Ishikawa (cell line): ENCODE measurements around the gene ZNF853.

Source experiments
- CEBPB ChIP-seq: IDR thresholded peaks from 2 replicates; pipeline ENCODE4 v1.6.1; 2012
- CREB1 ChIP-seq: IDR thresholded peaks from 2 replicates; pipeline ENCODE4 v1.6.1; 2012; ENCODE audit warnings: low read depth
- EGR1 ChIP-seq: IDR thresholded peaks from 2 replicates; pipeline ENCODE4 v1.6.1; 2012
- EP300 ChIP-seq: IDR thresholded peaks from 2 replicates; pipeline ENCODE4 v1.6.1; 2012; ENCODE audit warnings: borderline replicate concordance
- FOXM1 ChIP-seq: IDR thresholded peaks from 2 replicates; pipeline ENCODE4 v1.6.1; 2012; ENCODE audit warnings: low read depth, borderline replicate concordance
- NFIC ChIP-seq: IDR thresholded peaks from 2 replicates; pipeline ENCODE4 v1.6.1; 2012
- RAD21 ChIP-seq: IDR thresholded peaks from 2 replicates; pipeline ENCODE4 v1.6.1; 2012; ENCODE audit warnings: low read depth
- TAF1 ChIP-seq: IDR thresholded peaks from 2 replicates; pipeline ENCODE4 v1.6.1; 2012; ENCODE audit warnings: low read depth, mild to moderate bottlenecking
- TCF12 ChIP-seq: IDR thresholded peaks from 2 replicates; pipeline ENCODE4 v1.6.1; 2012; ENCODE audit warnings: low read depth
- TEAD4 ChIP-seq: IDR thresholded peaks from 2 replicates; pipeline ENCODE4 v1.6.1; 2012
- YY1 ChIP-seq: IDR thresholded peaks from 2 replicates; pipeline ENCODE4 v1.6.1; 2012; ENCODE audit warnings: low read depth
- ZBTB7A ChIP-seq: IDR thresholded peaks from 2 replicates; pipeline ENCODE4 v1.6.1; 2012; ENCODE audit warnings: low read depth
- TF ChIP-seq, protein P1 (sequence below): IDR thresholded peaks from 2 replicates; pipeline ENCODE4 v1.6.1; 2012
- TF ChIP-seq, protein P2 (sequence below): IDR thresholded peaks from 2 replicates; pipeline ENCODE4 v1.6.1; 2012; ENCODE audit warnings: low read depth, mild to moderate bottlenecking
- TF ChIP-seq, protein P3 (sequence below): IDR thresholded peaks from 2 replicates; pipeline ENCODE4 v1.6.1; 2012

The ZNF853 gene

DNA sequence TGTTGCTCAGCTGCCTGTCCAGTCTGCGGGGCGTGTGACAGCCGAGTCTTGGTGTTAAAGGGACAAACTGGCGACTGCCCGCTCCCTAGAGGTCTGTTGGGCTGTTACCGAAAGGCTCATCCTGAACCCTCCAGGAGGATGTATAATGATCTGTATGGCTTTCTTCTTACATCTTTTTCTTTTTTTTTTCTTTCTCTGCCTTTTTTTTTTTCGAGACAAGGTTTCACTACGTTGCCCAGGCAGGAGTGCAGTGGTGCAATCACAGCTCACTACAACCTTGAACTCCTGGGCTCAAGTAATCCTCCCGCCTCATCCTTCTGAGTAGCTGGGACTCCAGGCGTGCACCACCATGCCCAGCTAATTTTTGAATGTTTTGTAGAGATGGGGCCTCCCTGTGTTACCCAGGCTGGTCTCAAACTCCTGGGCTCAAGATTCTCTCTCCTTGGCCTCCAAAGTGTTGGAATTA lies 24.7 kb upstream of the ZNF853 start:
- TF ChIP-seq CREB1 (no peak), TEAD4 (no peak), ZBTB7A (no peak), NFIC (no peak), FOXM1 (no peak), RAD21 (no peak)
- TF ChIP-seq, protein P1, sequence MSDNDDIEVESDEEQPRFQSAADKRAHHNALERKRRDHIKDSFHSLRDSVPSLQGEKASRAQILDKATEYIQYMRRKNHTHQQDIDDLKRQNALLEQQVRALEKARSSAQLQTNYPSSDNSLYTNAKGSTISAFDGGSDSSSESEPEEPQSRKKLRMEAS, result no peak
- TF ChIP-seq, protein P2, sequence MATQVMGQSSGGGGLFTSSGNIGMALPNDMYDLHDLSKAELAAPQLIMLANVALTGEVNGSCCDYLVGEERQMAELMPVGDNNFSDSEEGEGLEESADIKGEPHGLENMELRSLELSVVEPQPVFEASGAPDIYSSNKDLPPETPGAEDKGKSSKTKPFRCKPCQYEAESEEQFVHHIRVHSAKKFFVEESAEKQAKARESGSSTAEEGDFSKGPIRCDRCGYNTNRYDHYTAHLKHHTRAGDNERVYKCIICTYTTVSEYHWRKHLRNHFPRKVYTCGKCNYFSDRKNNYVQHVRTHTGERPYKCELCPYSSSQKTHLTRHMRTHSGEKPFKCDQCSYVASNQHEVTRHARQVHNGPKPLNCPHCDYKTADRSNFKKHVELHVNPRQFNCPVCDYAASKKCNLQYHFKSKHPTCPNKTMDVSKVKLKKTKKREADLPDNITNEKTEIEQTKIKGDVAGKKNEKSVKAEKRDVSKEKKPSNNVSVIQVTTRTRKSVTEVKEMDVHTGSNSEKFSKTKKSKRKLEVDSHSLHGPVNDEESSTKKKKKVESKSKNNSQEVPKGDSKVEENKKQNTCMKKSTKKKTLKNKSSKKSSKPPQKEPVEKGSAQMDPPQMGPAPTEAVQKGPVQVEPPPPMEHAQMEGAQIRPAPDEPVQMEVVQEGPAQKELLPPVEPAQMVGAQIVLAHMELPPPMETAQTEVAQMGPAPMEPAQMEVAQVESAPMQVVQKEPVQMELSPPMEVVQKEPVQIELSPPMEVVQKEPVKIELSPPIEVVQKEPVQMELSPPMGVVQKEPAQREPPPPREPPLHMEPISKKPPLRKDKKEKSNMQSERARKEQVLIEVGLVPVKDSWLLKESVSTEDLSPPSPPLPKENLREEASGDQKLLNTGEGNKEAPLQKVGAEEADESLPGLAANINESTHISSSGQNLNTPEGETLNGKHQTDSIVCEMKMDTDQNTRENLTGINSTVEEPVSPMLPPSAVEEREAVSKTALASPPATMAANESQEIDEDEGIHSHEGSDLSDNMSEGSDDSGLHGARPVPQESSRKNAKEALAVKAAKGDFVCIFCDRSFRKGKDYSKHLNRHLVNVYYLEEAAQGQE, result no peak

DNA sequence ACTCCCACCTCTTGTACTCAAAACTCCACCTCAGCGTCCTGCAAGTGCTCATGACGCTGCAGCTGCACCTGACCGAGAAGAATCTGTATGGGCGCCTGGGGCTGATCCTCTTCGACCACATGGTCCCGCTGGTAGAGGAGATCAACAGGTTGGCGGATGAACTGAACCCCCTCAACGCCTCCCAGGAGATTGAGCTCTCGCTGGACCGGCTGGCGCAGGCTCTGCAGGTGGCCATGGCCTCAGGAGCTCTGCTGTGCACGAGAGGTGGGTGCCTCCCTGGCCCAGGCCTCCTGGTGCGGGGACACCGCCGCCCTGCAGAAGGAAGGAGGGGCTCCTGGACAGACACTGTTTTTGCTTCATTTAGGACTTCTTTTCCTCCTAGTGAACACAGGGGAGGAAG lies 15.3 kb upstream of the ZNF853 start:
- TF ChIP-seq, protein P3, sequence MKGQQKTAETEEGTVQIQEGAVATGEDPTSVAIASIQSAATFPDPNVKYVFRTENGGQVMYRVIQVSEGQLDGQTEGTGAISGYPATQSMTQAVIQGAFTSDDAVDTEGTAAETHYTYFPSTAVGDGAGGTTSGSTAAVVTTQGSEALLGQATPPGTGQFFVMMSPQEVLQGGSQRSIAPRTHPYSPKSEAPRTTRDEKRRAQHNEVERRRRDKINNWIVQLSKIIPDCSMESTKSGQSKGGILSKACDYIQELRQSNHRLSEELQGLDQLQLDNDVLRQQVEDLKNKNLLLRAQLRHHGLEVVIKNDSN, result no peak
- TF ChIP-seq EP300 (no peak), RAD21 (no peak)
- TF ChIP-seq, protein P2, result no peak

DNA sequence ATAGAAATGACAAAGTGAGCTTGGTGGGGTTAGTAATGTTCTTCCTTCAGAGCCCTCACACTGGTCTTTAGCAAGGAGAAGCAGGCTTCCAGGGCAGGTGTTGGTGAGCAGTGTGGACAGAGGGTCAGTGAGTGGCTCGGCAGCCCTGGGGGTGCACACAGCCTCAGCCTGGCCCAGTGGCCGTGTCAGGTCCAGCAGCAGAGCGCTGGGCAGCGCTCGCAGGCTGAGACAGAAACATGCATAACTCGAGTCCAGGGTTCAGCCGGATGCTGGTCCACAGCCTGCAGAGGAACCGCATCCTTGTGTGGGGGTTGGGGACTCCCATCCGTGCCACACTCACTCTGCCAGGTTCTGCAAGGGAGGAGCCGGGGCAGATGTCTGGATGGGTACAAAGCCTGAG lies 11.0 kb upstream of the ZNF853 start:
- no peak for TF ChIP-seq CEBPB

DNA sequence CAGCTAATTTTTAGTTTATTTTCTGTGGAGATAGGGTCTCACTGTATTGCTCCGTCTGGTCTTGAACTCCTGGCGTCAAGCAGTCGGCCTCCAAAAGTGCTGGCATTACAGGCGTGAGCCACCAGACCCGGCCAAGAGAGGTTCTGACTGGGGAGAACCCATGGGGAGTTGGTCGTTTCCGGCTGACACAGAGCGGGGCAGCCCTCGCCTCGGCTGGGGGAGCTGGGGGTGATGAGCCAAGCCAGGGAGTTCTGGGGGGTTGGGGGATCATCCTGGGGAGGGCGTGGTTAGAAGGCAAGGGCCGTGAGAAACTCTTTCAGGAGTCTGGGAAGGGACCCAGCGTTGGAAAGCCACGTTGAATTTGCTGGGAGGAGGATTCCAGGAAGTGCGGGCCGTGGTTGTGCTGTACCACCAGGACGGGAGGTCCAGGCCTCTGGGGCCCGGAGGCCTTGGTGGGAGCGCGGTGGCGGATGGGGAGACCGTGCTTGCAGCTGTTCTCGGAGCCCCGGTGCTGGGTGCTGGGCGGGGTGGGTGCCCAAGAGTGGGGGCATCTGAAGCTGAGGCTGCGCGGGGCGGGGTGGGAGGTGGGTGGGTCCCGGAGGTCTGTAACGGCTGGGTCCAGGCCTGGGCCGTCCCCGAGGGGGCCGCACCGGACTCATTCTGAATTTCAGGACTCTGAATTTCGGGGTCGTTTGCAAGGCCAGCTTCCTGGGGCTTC lies 8.4 kb upstream of the ZNF853 start:
- TF ChIP-seq ZBTB7A (no peak), FOXM1 (no peak), TEAD4 (no peak), RAD21 (no peak), CREB1 (no peak), YY1 (no peak), TAF1 (no peak), CEBPB (no peak), TCF12 (no peak), NFIC (no peak), EGR1 (no peak), EP300 (no peak)
- TF ChIP-seq, protein P2, result no peak
- TF ChIP-seq, protein P1, result no peak
- TF ChIP-seq, protein P3, result no peak

DNA sequence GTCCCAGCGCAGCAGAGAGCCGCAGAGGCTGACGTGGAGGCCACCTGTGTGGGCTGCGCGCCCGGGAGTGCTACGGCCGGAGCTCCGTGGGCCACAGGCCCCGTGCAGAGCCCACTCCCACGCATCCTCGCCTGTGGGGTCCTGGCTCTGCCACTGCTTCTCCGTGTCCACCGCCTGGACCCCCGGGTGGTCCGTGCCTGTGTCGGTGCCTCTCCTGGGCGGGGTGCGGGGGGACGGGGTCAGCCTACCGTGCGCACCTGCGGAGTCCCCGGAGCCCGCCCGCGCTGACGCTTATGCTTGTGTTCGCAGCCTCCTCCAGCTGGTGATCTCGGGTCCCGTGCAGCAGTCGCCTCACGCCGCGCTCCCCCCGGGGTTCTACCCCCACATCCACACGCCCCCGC lies 7.8 kb upstream of the ZNF853 start:
- TF ChIP-seq EP300 (no peak), YY1 (no peak)
